HG02759 (cell line): Measurements from ENCODE around the gene CMTM7.
A peak's percentile ranks its signal among the peaks of the same experiment; 100 is the strongest.

Source experiments
- ATAC-seq: cut with Tn5 transposase; IDR thresholded peaks from one replicate; pipeline ENCODE4 v1.9.1; 2021; ENCODE audit warnings: mild to moderate bottlenecking, moderate library complexity; ENCODE audit not compliant: unreplicated experiment

Gene CMTM7

GRCh38 chr3:32413845-32414521 is 22.3 kb downstream of the CMTM7 start:
- no peak for ATAC-seq

GRCh38 chr3:32414522-32415202 is 23.0 kb downstream of the CMTM7 start:
- no peak for ATAC-seq

- ATAC-seq: no peak
These were observed 28.1 kb downstream of the CMTM7 start for GRCh38 chr3:32419742-32420125.

- peak; percentile 93 for ATAC-seq
These were observed 28.7 kb downstream of the CMTM7 start for GRCh38 chr3:32420126-32421038.

- ATAC-seq: no peak
These were observed 29.5 kb downstream of the CMTM7 start for GRCh38 chr3:32421185-32421584.

GRCh38 chr3:32421991-32422859 is 30.6 kb downstream of the CMTM7 start:
- ATAC-seq: no peak

GRCh38 chr3:32422943-32423342 is 31.3 kb downstream of the CMTM7 start:
- ATAC-seq: no peak

GRCh38 chr3:32423534-32423933 is 31.9 kb downstream of the CMTM7 start:
- no peak for ATAC-seq

GRCh38 chr3:32423956-32424557 is 32.4 kb downstream of the CMTM7 start:
- no peak for ATAC-seq

- no peak for ATAC-seq
These were observed 33.1 kb downstream of the CMTM7 start for GRCh38 chr3:32424581-32425250.

GRCh38 chr3:32428092-32429068 is 36.7 kb downstream of the CMTM7 start:
- ATAC-seq: peak; percentile 90

GRCh38 chr3:32430900-32431299 is 39.2 kb downstream of the CMTM7 start:
- ATAC-seq: no peak

GRCh38 chr3:32431481-32431880 is 39.8 kb downstream of the CMTM7 start:
- no peak for ATAC-seq

- ATAC-seq: no peak
These were observed 40.5 kb downstream of the CMTM7 start for GRCh38 chr3:32432045-32432710.

- ATAC-seq: peak; percentile 34
These were observed 41.3 kb downstream of the CMTM7 start for GRCh38 chr3:32432711-32433530.

- ATAC-seq: no peak
These were observed 42.6 kb downstream of the CMTM7 start for GRCh38 chr3:32434206-32434605.
